Stimulated activated CD8-positive, alpha-beta memory T cell treated with anti-CD3 and anti-CD28 coated beads, Interleukin-4, amount 100 ng/mL, for 24 hours (primary cell): Measurements from ENCODE around the gene GNB1L.

ENCODE experiments used
- DNase-seq: peaks from one replicate; pipeline ENCODE4 v3.0.0-alpha.2; 2020; ENCODE audit warnings: low read depth

The GNB1L gene

GRCh38 chr22:19748991-19749664 lies 105.5 kb downstream of the GNB1L start:
- no peak for DNase-seq

- DNase-seq: no peak
Measured at GRCh38 chr22:19748139-19748538, 106.5 kb downstream of the GNB1L start.

GRCh38 chr22:19747551-19747950 lies 107.1 kb downstream of the GNB1L start:
- DNase-seq: no peak

- DNase-seq: no peak
Measured at GRCh38 chr22:19746726-19747125, 107.9 kb downstream of the GNB1L start.

- DNase-seq: no peak
Measured at GRCh38 chr22:19745155-19746101, 109.2 kb downstream of the GNB1L start.

- DNase-seq: no peak
Measured at GRCh38 chr22:19744350-19745006, 110.2 kb downstream of the GNB1L start.

GRCh38 chr22:19743651-19744050 lies 111.0 kb downstream of the GNB1L start:
- DNase-seq: no peak

GRCh38 chr22:19743081-19743480 lies 111.6 kb downstream of the GNB1L start:
- no peak for DNase-seq

GRCh38 chr22:19742160-19743066 lies 112.3 kb downstream of the GNB1L start:
- DNase-seq: no peak

- no peak for DNase-seq
Measured at GRCh38 chr22:19741053-19741452, 113.6 kb downstream of the GNB1L start.

GRCh38 chr22:19740586-19740985 lies 114.1 kb downstream of the GNB1L start:
- DNase-seq: no peak

GRCh38 chr22:19739911-19740449 lies 114.7 kb downstream of the GNB1L start:
- DNase-seq: no peak

GRCh38 chr22:19739448-19739895 lies 115.2 kb downstream of the GNB1L start:
- DNase-seq: no peak

GRCh38 chr22:19738664-19739447 lies 115.8 kb downstream of the GNB1L start:
- DNase-seq: no peak

- no peak for DNase-seq
Measured at GRCh38 chr22:19737846-19738663, 116.6 kb downstream of the GNB1L start.

GRCh38 chr22:19735665-19736510 lies 118.8 kb downstream of the GNB1L start:
- no peak for DNase-seq

- no peak for DNase-seq
Measured at GRCh38 chr22:19734837-19735382, 119.8 kb downstream of the GNB1L start.

GRCh38 chr22:19734163-19734562 lies 120.5 kb downstream of the GNB1L start:
- no peak for DNase-seq
